Fibroblast of lung (primary cell): Measurements from ENCODE around the gene ATP11C. TPM values are rescaled to one million over a fixed set of nuclear protein-coding genes. Genes with fewer than 3 reads are reported as not detected.
"Not testable (repeated sequence)": the region's sequence is repeated elsewhere in the genome, so short reads cannot be mapped to it uniquely, and the experiment has no call there.

Experiments
- DNase-seq, 2 donors: peaks; one replicate each; pipeline versions ENCODE4 v3.0.0 to v3.0.0-alpha.2; 2010; ENCODE audit warnings: low read depth in 2 of 2
- H2AFZ ChIP-seq: 2 replicates; pipeline ENCODE4 v1.5.1; 2012; ENCODE audit warnings: low read length, control low read depth, inconsistent platforms
- H3K27ac ChIP-seq: 2 replicates; pipeline ENCODE4 v1.5.1; 2011; ENCODE audit warnings: low read length, control low read depth; ENCODE audit not compliant: insufficient read depth
- H3K27me3 ChIP-seq: 2 replicates; pipeline ENCODE4 v1.5.1; 2011; ENCODE audit warnings: mild to moderate bottlenecking, low read length; ENCODE audit not compliant: control insufficient read depth, insufficient read depth
- H3K36me3 ChIP-seq: 2 replicates; pipeline ENCODE4 v1.5.1; 2011; ENCODE audit warnings: low read length; ENCODE audit not compliant: control insufficient read depth, insufficient read depth
- H3K4me1 ChIP-seq: 2 replicates; pipeline ENCODE4 v1.5.1; 2011; ENCODE audit warnings: low read length; ENCODE audit not compliant: control insufficient read depth, insufficient read depth; ENCODE audit errors: extremely low read depth
- H3K4me2 ChIP-seq: 2 replicates; pipeline ENCODE4 v1.5.1; 2011; ENCODE audit warnings: low read length, control low read depth; ENCODE audit not compliant: insufficient read depth; ENCODE audit errors: extremely low read depth
- H3K4me3 ChIP-seq, 4 experiments: fragments of 200-600 bp in 1 of 4; sonication (generic) in 1 of 4; replicated peaks in 1 of 4; 2 replicates each; pipeline ENCODE4 v1.5.1; 2011 to 2016; ENCODE audit warnings: low read length in 4 of 4, low read depth in 3 of 4, mild to moderate bottlenecking in 3 of 4, control low read depth in 2 of 4, inconsistent platforms in 1 of 4, mixed read lengths in 1 of 4; ENCODE audit not compliant: insufficient read depth in 1 of 4; ENCODE audit errors: control extremely low read depth in 1 of 4
- H3K79me2 ChIP-seq: 2 replicates; pipeline ENCODE4 v1.5.1; 2012; ENCODE audit warnings: mild to moderate bottlenecking, low read length, inconsistent platforms; ENCODE audit not compliant: control insufficient read depth, insufficient read depth
- H3K9ac ChIP-seq: 2 replicates; pipeline ENCODE4 v1.5.1; 2011; ENCODE audit warnings: mild to moderate bottlenecking, low read length, control low read depth; ENCODE audit not compliant: insufficient read depth
- H3K9me3 ChIP-seq: 2 replicates; pipeline ENCODE4 v1.5.1; 2012; ENCODE audit warnings: low read depth, low read length; ENCODE audit not compliant: control insufficient read depth, insufficient read depth
- H4K20me1 ChIP-seq: 2 replicates; pipeline ENCODE4 v1.5.1; 2011; ENCODE audit warnings: low read length; ENCODE audit not compliant: control insufficient read depth, insufficient read depth; ENCODE audit errors: extremely low read depth
- CTCF ChIP-seq, 2 donors: IDR thresholded peaks in 1 of 2; conservative IDR thresholded peaks in 1 of 2; 1 replicate in 1 of 2; 2 replicates in 1 of 2; pipeline ENCODE4 v1.5.1; 2011 to 2012; ENCODE audit warnings: low read length in 2 of 2, control low read depth in 1 of 2, inconsistent platforms in 1 of 2, low read depth in 1 of 2, mild to moderate bottlenecking in 1 of 2
- EZH2 ChIP-seq: IDR thresholded peaks from 2 replicates; pipeline ENCODE4 v1.5.1; 2012; ENCODE audit warnings: low read length, control low read depth, mild to moderate bottlenecking; ENCODE audit errors: missing control alignments
- polyA plus RNA-seq, 2 donors: library from polyadenylated mRNA; depleted of rRNA in 1 of 2; stranded (reverse) in 1 of 2; unstranded in 1 of 2; fragments of >200 nt; gene quantifications; 2 replicates each; pipeline ENCODE4 v1.2.1, GENCODE V29; 2011 to 2012; ENCODE audit warnings: missing spikeins in 1 of 2
- total RNA-seq: library from RNA; depleted of rRNA; stranded (reverse); fragments of >200 nt; gene quantifications from 2 replicates; pipeline ENCODE4 v1.2.1, GENCODE V29; 2014

Gene ATP11C
- total and polyA plus RNA-seq, 2 donors (not counting 1 experiment from before 2014, with no cell fraction given) = 47.7 to 68.0 TPM

GRCh38 chrX:139965421-139965820 lies 32.6 kb upstream of the ATP11C start, which contains the start of gene CXorf66:
Gene CXorf66, minus strand, starts transcription at chrX:139965521. Its CDS starts 25 bp downstream, at chrX:139965496.
- Histone ChIP-seq H4K20me1 (no peaks in the 10 kb centered on the region), H2AFZ (no peak within 1 kb of the TSS), H3K79me2 (no peaks in the 10 kb centered on the region), H3K4me2 (no peak within 1 kb of the TSS), H3K27ac (no peak within 1 kb of the TSS), H3K4me1 (no peaks in the 10 kb centered on the region), H3K9ac (no peak within 1 kb of the TSS), H3K4me3 (no peak within 1 kb of the TSS), H3K27me3 (no peaks in the 10 kb centered on the region), H3K9me3 (no peaks in the 10 kb centered on the region), H3K36me3 (no peaks in the 10 kb centered on the region)
- TF ChIP-seq CTCF (conservative IDR thresholded peaks at IDR 0.05 in 1 of 2, IDR thresholded peaks at IDR 0.05 in 1 of 2; ENCODE audit: low read depth in 1 of 2, low read length in 2 of 2) (no peak), EZH2 (no peak)
- no peak for DNase-seq

GRCh38 chrX:139961091-139961490 lies 28.2 kb upstream of the ATP11C start:
- not testable (repeated sequence) for H3K36me3 ChIP-seq, H3K27ac ChIP-seq, H3K4me1 ChIP-seq, DNase-seq, H3K4me3 ChIP-seq, H3K27me3 ChIP-seq, H2AFZ ChIP-seq, H3K4me2 ChIP-seq, H4K20me1 ChIP-seq, H3K9ac ChIP-seq, H3K79me2 ChIP-seq, H3K9me3 ChIP-seq

- Histone ChIP-seq H3K79me2 (no peaks in the 10 kb centered on the region), H3K27me3 (no peaks in the 10 kb centered on the region), H4K20me1 (no peaks in the 10 kb centered on the region), H3K4me3 (no peak overlapping the region), H3K9ac (no peak overlapping the region), H3K4me1 (no peaks in the 10 kb centered on the region), H3K36me3 (no peaks in the 10 kb centered on the region), H2AFZ (no peak overlapping the region), H3K9me3 (no peaks in the 10 kb centered on the region), H3K27ac (no peak overlapping the region), H3K4me2 (no peak overlapping the region)
- DNase-seq = no peak
- TF ChIP-seq CTCF (conservative IDR thresholded peaks at IDR 0.05 in 1 of 2, IDR thresholded peaks at IDR 0.05 in 1 of 2; ENCODE audit: low read depth in 1 of 2, low read length in 2 of 2) (no peak), EZH2 (no peak)
Measured at GRCh38 chrX:139949703-139950102, 16.9 kb upstream of the ATP11C start.
